ENCODE data around the gene DHTKD1.
A peak's percentile ranks its signal among the peaks of the same experiment; 100 is the strongest.

DHTKD1 gene

GRCh38 chr10:12068449-12069269 lies at the start of gene DHTKD1:
TSS of gene DHTKD1 (plus strand) at chr10:12068954. CDS start at chr10:12069034, 80 bp downstream.
- 0 out of 2 replicates have a peak, but pooled peaks have one; percentile 34 for TF ChIP-seq CREB1 (IDR thresholded peaks at IDR 0.05; ENCODE audit: low read depth)
- TF ChIP-seq, protein P1, sequence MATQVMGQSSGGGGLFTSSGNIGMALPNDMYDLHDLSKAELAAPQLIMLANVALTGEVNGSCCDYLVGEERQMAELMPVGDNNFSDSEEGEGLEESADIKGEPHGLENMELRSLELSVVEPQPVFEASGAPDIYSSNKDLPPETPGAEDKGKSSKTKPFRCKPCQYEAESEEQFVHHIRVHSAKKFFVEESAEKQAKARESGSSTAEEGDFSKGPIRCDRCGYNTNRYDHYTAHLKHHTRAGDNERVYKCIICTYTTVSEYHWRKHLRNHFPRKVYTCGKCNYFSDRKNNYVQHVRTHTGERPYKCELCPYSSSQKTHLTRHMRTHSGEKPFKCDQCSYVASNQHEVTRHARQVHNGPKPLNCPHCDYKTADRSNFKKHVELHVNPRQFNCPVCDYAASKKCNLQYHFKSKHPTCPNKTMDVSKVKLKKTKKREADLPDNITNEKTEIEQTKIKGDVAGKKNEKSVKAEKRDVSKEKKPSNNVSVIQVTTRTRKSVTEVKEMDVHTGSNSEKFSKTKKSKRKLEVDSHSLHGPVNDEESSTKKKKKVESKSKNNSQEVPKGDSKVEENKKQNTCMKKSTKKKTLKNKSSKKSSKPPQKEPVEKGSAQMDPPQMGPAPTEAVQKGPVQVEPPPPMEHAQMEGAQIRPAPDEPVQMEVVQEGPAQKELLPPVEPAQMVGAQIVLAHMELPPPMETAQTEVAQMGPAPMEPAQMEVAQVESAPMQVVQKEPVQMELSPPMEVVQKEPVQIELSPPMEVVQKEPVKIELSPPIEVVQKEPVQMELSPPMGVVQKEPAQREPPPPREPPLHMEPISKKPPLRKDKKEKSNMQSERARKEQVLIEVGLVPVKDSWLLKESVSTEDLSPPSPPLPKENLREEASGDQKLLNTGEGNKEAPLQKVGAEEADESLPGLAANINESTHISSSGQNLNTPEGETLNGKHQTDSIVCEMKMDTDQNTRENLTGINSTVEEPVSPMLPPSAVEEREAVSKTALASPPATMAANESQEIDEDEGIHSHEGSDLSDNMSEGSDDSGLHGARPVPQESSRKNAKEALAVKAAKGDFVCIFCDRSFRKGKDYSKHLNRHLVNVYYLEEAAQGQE (IDR thresholded peaks at IDR 0.05; ENCODE audit: low read depth), result no peak
- peak; percentile 54; the same call in 1 of the 2 replicates for TF ChIP-seq MAX (IDR thresholded peaks at IDR 0.05)
- no peak for TF ChIP-seq NFIC (IDR thresholded peaks at IDR 0.05)
- peak; percentile 54; the same call in 1 of the 2 replicates for TF ChIP-seq YY1 (IDR thresholded peaks at IDR 0.05; ENCODE audit: low read depth)
- TF ChIP-seq TEAD4 (IDR thresholded peaks at IDR 0.05), result no peak
- peak; percentile 35; the same call in 1 of the 2 replicates for TF ChIP-seq TCF12 (IDR thresholded peaks at IDR 0.05; ENCODE audit: low read depth)
- no peak for TF ChIP-seq CEBPB (IDR thresholded peaks at IDR 0.05)
- TF ChIP-seq ZBTB7A (IDR thresholded peaks at IDR 0.05; ENCODE audit: low read depth), result peak; percentile 41; the same call in 1 of the 2 replicates
- no peak for TF ChIP-seq USF1 (IDR thresholded peaks at IDR 0.05)
- TF ChIP-seq TAF1 (IDR thresholded peaks at IDR 0.05; ENCODE audit: low read depth), result peak; percentile 81

- TF ChIP-seq NFIC (IDR thresholded peaks at IDR 0.05), result no peak
These were observed 49.3 kb upstream of the DHTKD1 start for GRCh38 chr10:12019283-12019971.

DNA sequence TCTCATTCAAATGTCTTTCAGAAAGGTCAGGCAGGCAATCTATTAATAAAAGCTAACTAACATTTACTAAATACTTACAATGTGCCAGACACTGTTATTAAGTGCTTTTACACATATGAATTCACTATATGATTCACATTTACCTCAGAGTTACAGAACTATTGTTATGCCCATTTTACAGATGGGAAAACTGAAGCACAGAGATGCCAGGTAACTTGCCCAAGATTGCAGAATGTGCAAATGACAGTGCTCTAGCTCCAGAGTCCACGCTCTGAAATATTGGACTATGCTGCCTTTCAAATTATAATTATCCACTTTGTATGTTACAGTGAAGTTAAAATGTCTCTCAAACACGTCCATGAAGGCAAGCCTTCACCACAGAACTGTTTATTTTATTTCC lies 48.2 kb upstream of the DHTKD1 start:
- no peak for TF ChIP-seq MAX (IDR thresholded peaks at IDR 0.05)
- TF ChIP-seq ZBTB7A (IDR thresholded peaks at IDR 0.05; ENCODE audit: low read depth), result no peak
- TF ChIP-seq, protein P1 (IDR thresholded peaks at IDR 0.05; ENCODE audit: low read depth), result no peak
- TF ChIP-seq NFIC (IDR thresholded peaks at IDR 0.05), result no peak
- no peak for TF ChIP-seq FOXM1 (IDR thresholded peaks at IDR 0.05; ENCODE audit: borderline replicate concordance, low read depth)
- no peak for TF ChIP-seq TAF1 (IDR thresholded peaks at IDR 0.05; ENCODE audit: low read depth)
- TF ChIP-seq RAD21 (IDR thresholded peaks at IDR 0.05; ENCODE audit: low read depth), result no peak
- TF ChIP-seq CEBPB (IDR thresholded peaks at IDR 0.05), result no peak
- TF ChIP-seq EP300 (IDR thresholded peaks at IDR 0.05; ENCODE audit: borderline replicate concordance), result no peak
- TF ChIP-seq EGR1 (IDR thresholded peaks at IDR 0.05), result no peak
- TF ChIP-seq YY1 (IDR thresholded peaks at IDR 0.05; ENCODE audit: low read depth), result no peak
- TF ChIP-seq TEAD4 (IDR thresholded peaks at IDR 0.05), result no peak
- no peak for TF ChIP-seq TCF12 (IDR thresholded peaks at IDR 0.05; ENCODE audit: low read depth)
- no peak for TF ChIP-seq USF1 (IDR thresholded peaks at IDR 0.05)
- no peak for TF ChIP-seq CREB1 (IDR thresholded peaks at IDR 0.05; ENCODE audit: low read depth)

DNA sequence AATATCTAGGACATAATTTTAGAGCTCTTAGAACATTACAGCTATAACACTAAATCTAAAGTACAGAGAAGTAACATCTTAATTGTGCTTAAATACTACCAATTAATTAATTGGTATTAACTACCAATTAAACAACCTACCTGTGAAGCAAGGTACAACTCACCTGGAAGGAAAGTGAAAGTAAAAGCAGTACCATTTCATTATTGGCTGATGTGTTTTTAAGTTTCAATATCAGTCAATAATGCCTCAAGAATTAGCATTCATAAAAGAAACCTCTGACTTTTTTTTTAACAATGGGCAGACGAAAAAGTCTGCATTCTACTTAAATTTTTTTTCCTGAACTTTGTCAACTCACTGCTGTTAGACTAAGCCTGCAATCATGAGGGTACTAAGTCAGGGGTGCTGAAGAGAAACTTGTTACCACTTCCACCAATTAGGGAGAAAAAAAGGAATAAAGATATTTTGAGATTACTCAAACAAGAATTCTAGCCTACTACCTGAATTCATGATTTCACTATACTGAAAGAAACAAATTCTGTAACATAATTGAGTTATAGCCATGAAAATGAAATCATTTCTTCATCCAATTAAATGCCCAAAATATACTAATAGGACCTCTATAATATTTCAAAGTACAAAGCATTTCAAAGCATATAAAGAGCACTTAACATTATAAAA lies 46.0 kb upstream of the DHTKD1 start:
- TF ChIP-seq EGR1 (IDR thresholded peaks at IDR 0.05), result no peak

DNA sequence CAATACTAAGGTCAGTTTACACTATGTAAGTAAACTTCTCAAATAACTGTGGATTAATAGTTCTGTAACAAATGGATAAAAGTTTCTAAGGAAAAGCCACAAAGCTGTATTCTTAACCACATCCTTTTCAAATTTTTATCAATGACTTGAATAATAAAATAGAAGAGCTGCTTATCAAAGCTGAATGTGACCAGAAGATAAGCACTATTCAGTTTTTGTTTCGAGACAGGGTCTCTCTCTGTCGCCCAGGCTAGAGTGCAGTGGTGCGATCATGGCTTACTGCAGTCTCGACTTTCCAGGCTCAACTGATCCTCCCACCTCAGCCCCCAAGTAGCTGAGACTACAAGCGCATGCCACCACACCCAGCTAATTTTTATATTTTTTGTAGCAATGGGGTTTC lies 43.2 kb upstream of the DHTKD1 start:
- TF ChIP-seq CEBPB (IDR thresholded peaks at IDR 0.05) (no peak), MAX (IDR thresholded peaks at IDR 0.05) (no peak), USF1 (IDR thresholded peaks at IDR 0.05) (no peak), TEAD4 (IDR thresholded peaks at IDR 0.05) (no peak), TCF12 (IDR thresholded peaks at IDR 0.05; ENCODE audit: low read depth) (no peak)
